HepG2 (cell line): ENCODE measurements around the gene ITPR1. TPM values are rescaled to one million over a fixed set of nuclear protein-coding genes. Genes with fewer than 3 reads are reported as not detected.
A peak's percentile ranks its signal among the peaks of the same experiment; 100 is the strongest.

Experiments used
- ATM ChIP-seq: fragments of 450-650 bp; IDR thresholded peaks from 2 replicates; pipeline ENCODE4 v1.7.1; 2017; ENCODE audit warnings: mild to moderate bottlenecking, borderline replicate concordance
- EEA1 ChIP-seq: sonication (generic); formaldehyde crosslinking; IDR thresholded peaks from 2 replicates; pipeline ENCODE4 v1.5.1; 2020; ENCODE audit warnings: mild to moderate bottlenecking, missing genetic modification reagents, borderline replicate concordance
- FOXC1 ChIP-seq: sonication (generic); formaldehyde crosslinking; IDR thresholded peaks from 2 replicates; pipeline ENCODE4 v1.8.0; 2022; ENCODE audit warnings: mild to moderate bottlenecking, missing genetic modification reagents, borderline replicate concordance
- FOXK1 ChIP-seq: sonication (generic); formaldehyde crosslinking; IDR thresholded peaks from 2 replicates; pipeline ENCODE4 v1.4.0; 2020; ENCODE audit warnings: low read depth, missing genetic modification reagents, borderline replicate concordance
- HNF1B ChIP-seq: sonication (generic); formaldehyde crosslinking; IDR thresholded peaks from 2 replicates; pipeline ENCODE4 v1.5.1; 2020; ENCODE audit warnings: mild to moderate bottlenecking, moderate library complexity, missing genetic modification reagents
- MAFF ChIP-seq: IDR thresholded peaks from 2 replicates; pipeline ENCODE4 v1.6.1; 2011; ENCODE audit warnings: low read depth, low read length, improper control_type of control experiment
- MEIS1 ChIP-seq: sonication (generic); formaldehyde crosslinking; IDR thresholded peaks from 2 replicates; pipeline ENCODE4 v1.9.0; 2021; ENCODE audit warnings: mild to moderate bottlenecking, missing genetic modification reagents, moderate library complexity, borderline replicate concordance
- NBN ChIP-seq: fragments of 450-650 bp; conservative IDR thresholded peaks from 2 replicates; pipeline ENCODE4 v1.6.1; 2017
- POLR2AphosphoS5 ChIP-seq: IDR thresholded peaks from 2 replicates; pipeline ENCODE4 v1.6.1; 2012; ENCODE audit warnings: low read depth, low read length
- SALL1 ChIP-seq: sonication (generic); formaldehyde crosslinking; IDR thresholded peaks from 2 replicates; pipeline ENCODE4 v1.8.0; 2022; ENCODE audit warnings: mild to moderate bottlenecking, missing genetic modification reagents
- TCF7 ChIP-seq: sonication (generic); IDR thresholded peaks from 2 replicates; pipeline ENCODE4 v1.6.1; 2016; ENCODE audit warnings: antibody characterized with exemption, low read depth
- YEATS2 ChIP-seq: sonication (generic); formaldehyde crosslinking; IDR thresholded peaks from 2 replicates; pipeline ENCODE4 v1.4.0; 2020; ENCODE audit warnings: missing genetic modification reagents, borderline replicate concordance
- ZBTB43 ChIP-seq: sonication (generic); formaldehyde crosslinking; conservative IDR thresholded peaks from 2 replicates; pipeline ENCODE4 v1.4.0; 2020; ENCODE audit warnings: missing genetic modification reagents
- ZKSCAN5 ChIP-seq: sonication (generic); formaldehyde crosslinking; IDR thresholded peaks from 2 replicates; pipeline ENCODE4 v1.5.1; 2020; ENCODE audit warnings: mild to moderate bottlenecking, missing genetic modification reagents
- ZNF451 ChIP-seq: sonication (generic); formaldehyde crosslinking; IDR thresholded peaks from 2 replicates; pipeline ENCODE4 v1.5.0; 2020; ENCODE audit warnings: mild to moderate bottlenecking, missing genetic modification reagents
- ZNF550 ChIP-seq: sonication (generic); formaldehyde crosslinking; IDR thresholded peaks from 2 replicates; pipeline ENCODE4 v1.4.0; 2020; ENCODE audit warnings: mild to moderate bottlenecking, missing genetic modification reagents, borderline replicate concordance
- ZNF567 ChIP-seq: sonication (generic); formaldehyde crosslinking; IDR thresholded peaks from 2 replicates; pipeline ENCODE4 v1.8.1; 2023; ENCODE audit warnings: mild to moderate bottlenecking, missing genetic modification reagents, borderline replicate concordance
- ZNF607 ChIP-seq: sonication (generic); formaldehyde crosslinking; IDR thresholded peaks from 2 replicates; pipeline ENCODE4 v1.5.1; 2020; ENCODE audit warnings: missing genetic modification reagents, mild to moderate bottlenecking, borderline replicate concordance
- ZSCAN12 ChIP-seq: sonication (generic); formaldehyde crosslinking; IDR thresholded peaks from 2 replicates; pipeline ENCODE4 v1.9.0; 2021; ENCODE audit warnings: mild to moderate bottlenecking, missing genetic modification reagents
- polyA plus RNA-seq, 8 experiments: library from polyadenylated mRNA; depleted of rRNA in 3 of 8; stranded (reverse) in 7 of 8; unstranded in 1 of 8; fragments of >200 nt; fragmentation: Illumina TruSeq in 4 of 8; extraction: Trizol in 4 of 8; gene quantifications; 2 replicates each; pipeline versions ENCODE4 v1.2.1 to v1.2.3, GENCODE V29; 2011 to 2016; ENCODE audit warnings: low read depth in 4 of 8, missing spikeins in 1 of 8, mixed read lengths in 1 of 8; ENCODE audit not compliant: insufficient read depth in 1 of 8
- total RNA-seq, 5 experiments: library from RNA; depleted of rRNA; stranded (reverse); fragments of >200 nt; fragmentation: Illumina TruSeq; extraction: Trizol; gene quantifications; 2 replicates each; pipeline ENCODE4 v1.2.3, GENCODE V29; 2016; ENCODE audit warnings: low read depth in 1 of 5
- TF ChIP-seq, protein P1 (sequence below): sonication (generic); formaldehyde crosslinking; IDR thresholded peaks from 2 replicates; pipeline ENCODE4 v1.4.0; 2020; ENCODE audit warnings: missing genetic modification reagents, borderline replicate concordance
- TF ChIP-seq, protein P2 (sequence below): IDR thresholded peaks from 2 replicates; pipeline ENCODE4 v1.6.1; 2016; ENCODE audit warnings: missing compliant biosample characterization, missing genetic modification reagents, borderline replicate concordance

Gene ITPR1
- total and polyA plus RNA-seq, 2 of the 13 experiments (the other 11 are each of a cell fraction or from before 2014, with no cell fraction given), result 10.0 to 11.4 TPM

DNA sequence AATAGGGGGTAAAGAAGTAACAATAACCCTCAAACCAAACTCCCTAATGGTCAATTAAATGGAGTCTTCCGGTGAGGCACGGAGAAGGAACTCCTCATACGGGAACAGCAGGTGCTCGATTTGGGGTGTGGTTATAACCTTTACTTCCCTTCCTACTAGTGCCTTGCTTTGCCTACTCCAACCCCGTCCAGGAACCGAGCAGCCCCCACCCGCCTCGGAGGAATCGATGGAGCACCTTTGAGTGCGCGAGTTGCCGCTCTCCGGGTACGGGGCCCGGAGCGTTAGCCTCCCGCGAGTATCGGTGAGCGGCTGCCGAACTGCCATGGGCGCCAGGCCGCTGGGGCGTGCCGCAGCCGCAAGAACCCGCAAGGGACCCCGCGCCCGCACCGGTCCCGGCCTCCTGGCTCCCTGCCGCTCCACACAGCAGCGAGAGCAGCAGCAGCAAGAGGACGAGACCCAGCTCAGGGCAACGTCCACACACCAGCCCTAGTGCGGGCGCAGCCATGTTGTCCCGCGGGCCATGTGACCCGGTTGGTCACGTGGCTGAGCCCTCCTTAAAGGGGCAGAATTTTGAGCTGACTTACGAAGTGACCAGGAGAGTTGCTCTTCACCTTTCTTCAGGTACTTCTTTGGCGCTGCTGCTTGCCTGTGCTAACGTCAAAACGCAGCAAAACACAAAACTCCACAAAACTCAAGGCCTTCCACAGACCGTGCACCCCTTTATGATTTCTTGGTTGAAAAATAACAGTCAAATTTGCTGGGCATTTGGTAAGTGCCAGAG, 26.2 kb upstream of the ITPR1 start, which contains the start of gene SUMF1 (continued):
- TF ChIP-seq, protein P1, sequence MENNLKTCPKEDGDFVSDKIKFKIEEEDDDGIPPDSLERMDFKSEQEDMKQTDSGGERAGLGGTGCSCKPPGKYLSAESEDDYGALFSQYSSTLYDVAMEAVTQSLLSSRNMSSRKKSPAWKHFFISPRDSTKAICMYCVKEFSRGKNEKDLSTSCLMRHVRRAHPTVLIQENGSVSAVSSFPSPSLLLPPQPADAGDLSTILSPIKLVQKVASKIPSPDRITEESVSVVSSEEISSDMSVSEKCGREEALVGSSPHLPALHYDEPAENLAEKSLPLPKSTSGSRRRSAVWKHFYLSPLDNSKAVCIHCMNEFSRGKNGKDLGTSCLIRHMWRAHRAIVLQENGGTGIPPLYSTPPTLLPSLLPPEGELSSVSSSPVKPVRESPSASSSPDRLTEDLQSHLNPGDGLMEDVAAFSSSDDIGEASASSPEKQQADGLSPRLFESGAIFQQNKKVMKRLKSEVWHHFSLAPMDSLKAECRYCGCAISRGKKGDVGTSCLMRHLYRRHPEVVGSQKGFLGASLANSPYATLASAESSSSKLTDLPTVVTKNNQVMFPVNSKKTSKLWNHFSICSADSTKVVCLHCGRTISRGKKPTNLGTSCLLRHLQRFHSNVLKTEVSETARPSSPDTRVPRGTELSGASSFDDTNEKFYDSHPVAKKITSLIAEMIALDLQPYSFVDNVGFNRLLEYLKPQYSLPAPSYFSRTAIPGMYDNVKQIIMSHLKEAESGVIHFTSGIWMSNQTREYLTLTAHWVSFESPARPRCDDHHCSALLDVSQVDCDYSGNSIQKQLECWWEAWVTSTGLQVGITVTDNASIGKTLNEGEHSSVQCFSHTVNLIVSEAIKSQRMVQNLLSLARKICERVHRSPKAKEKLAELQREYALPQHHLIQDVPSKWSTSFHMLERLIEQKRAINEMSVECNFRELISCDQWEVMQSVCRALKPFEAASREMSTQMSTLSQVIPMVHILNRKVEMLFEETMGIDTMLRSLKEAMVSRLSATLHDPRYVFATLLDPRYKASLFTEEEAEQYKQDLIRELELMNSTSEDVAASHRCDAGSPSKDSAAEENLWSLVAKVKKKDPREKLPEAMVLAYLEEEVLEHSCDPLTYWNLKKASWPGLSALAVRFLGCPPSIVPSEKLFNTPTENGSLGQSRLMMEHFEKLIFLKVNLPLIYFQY, result 0 out of 2 replicates have a peak, but pooled peaks have one; percentile 54
- no peak for TF ChIP-seq ATM
- TF ChIP-seq FOXK1 (CRISPR knock-in tag), result peak; percentile 86; the same call in 1 of the 2 replicates
- TF ChIP-seq, protein P2, sequence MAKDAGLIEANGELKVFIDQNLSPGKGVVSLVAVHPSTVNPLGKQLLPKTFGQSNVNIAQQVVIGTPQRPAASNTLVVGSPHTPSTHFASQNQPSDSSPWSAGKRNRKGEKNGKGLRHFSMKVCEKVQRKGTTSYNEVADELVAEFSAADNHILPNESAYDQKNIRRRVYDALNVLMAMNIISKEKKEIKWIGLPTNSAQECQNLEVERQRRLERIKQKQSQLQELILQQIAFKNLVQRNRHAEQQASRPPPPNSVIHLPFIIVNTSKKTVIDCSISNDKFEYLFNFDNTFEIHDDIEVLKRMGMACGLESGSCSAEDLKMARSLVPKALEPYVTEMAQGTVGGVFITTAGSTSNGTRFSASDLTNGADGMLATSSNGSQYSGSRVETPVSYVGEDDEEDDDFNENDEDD (CRISPR knock-in tag), result peak; percentile 70; the same call in 1 of the 2 replicates
- TF ChIP-seq ZNF451 (CRISPR knock-in tag), result peak; percentile 75; the same call in 1 of the 2 replicates
- peak; percentile 47; the same call in 1 of the 2 replicates for TF ChIP-seq ZNF607 (CRISPR knock-in tag)
- 0 out of 2 replicates have a peak, but pooled peaks have one; percentile 66 for TF ChIP-seq ZBTB43 (CRISPR knock-in tag)
- TF ChIP-seq ZNF567, result peak; percentile 80; the same call in 1 of the 2 replicates
- no peak for TF ChIP-seq NBN
- TF ChIP-seq POLR2AphosphoS5, result peak; percentile 86
- peak; percentile 87 for TF ChIP-seq SALL1 (CRISPR knock-in tag)
- TF ChIP-seq MAFF, result no peak
- TF ChIP-seq YEATS2 (CRISPR knock-in tag), result peak; percentile 88; the same call in 1 of the 2 replicates
- 0 out of 2 replicates have a peak, but pooled peaks have one; percentile 61 for TF ChIP-seq MEIS1 (CRISPR knock-in tag)
- peak; percentile 89 for TF ChIP-seq FOXC1 (CRISPR knock-in tag)
- no peak for TF ChIP-seq ZSCAN12
- TF ChIP-seq TCF7, result peak; percentile 23; the same call in 1 of the 2 replicates
- peak; percentile 80; the same call in 1 of the 2 replicates for TF ChIP-seq EEA1 (CRISPR knock-in tag)
- peak; percentile 51; the same call in 1 of the 2 replicates for TF ChIP-seq HNF1B (CRISPR knock-in tag)
- no peak for TF ChIP-seq ZNF550 (CRISPR knock-in tag)
- TF ChIP-seq ZKSCAN5, result no peak
